SK-N-SH treated with all-trans-retinoic acid at 6 μM for 48 hours (cell line): ENCODE data around the gene SERPING1.

Experiments used
- ARNTL ChIP-seq: fragments of 450-650 bp; formaldehyde crosslinking; IDR thresholded peaks from 2 replicates; pipeline ENCODE4 v1.5.0; 2020; ENCODE audit warnings: low read depth, mild to moderate bottlenecking, moderate library complexity, borderline replicate concordance
- CSDC2 ChIP-seq: fragments of 250-450 bp; sonication (Bioruptor Pico); IDR thresholded peaks from 2 replicates; pipeline ENCODE4 v1.5.0; 2020; ENCODE audit warnings: mild to moderate bottlenecking, moderate library complexity
- ESRRG ChIP-seq: fragments of 250-450 bp; sonication (Bioruptor Pico); IDR thresholded peaks from 2 replicates; pipeline ENCODE4 v1.6.1; 2021; ENCODE audit warnings: mild to moderate bottlenecking
- GLIS3 ChIP-seq: fragments of 250-450 bp; sonication (Bioruptor Pico); IDR thresholded peaks from 2 replicates; pipeline ENCODE4 v1.5.0; 2020; ENCODE audit warnings: mild to moderate bottlenecking, moderate library complexity
- OSR1 ChIP-seq: fragments of 250-450 bp; sonication (Bioruptor Pico); IDR thresholded peaks from 2 replicates; pipeline ENCODE4 v1.8.0; 2022; ENCODE audit warnings: moderate library complexity, mild to moderate bottlenecking, inconsistent platforms
- PPARA ChIP-seq: fragments of 250-450 bp; sonication (Bioruptor Pico); IDR thresholded peaks from 2 replicates; pipeline ENCODE4 v1.5.0; 2020; ENCODE audit warnings: mild to moderate bottlenecking, borderline replicate concordance
- SNAI2 ChIP-seq: fragments of 250-450 bp; sonication (Bioruptor Pico); IDR thresholded peaks from 2 replicates; pipeline ENCODE4 v1.5.0; 2020; ENCODE audit warnings: mild to moderate bottlenecking, moderate library complexity
- ZFP3 ChIP-seq: fragments of 250-450 bp; sonication (Bioruptor Pico); IDR thresholded peaks from 2 replicates; pipeline ENCODE4 v1.5.0; 2020; ENCODE audit warnings: mild to moderate bottlenecking, moderate library complexity
- ZNF70 ChIP-seq: fragments of 450-650 bp; formaldehyde crosslinking; IDR thresholded peaks from 2 replicates; pipeline ENCODE4 v1.5.0; 2020; ENCODE audit warnings: mild to moderate bottlenecking, moderate library complexity
- TF ChIP-seq, protein P1 (sequence below): fragments of 250-450 bp; sonication (Bioruptor Pico); IDR thresholded peaks from 2 replicates; pipeline ENCODE4 v1.8.0; 2020; ENCODE audit warnings: mild to moderate bottlenecking, moderate library complexity, borderline replicate concordance
- TF ChIP-seq, protein P2 (sequence below): fragments of 250-450 bp; sonication (Bioruptor Pico); IDR thresholded peaks from 2 replicates; pipeline ENCODE4 v1.5.1; 2020; ENCODE audit warnings: low read depth, mild to moderate bottlenecking, moderate library complexity
- TF ChIP-seq, protein P3 (sequence below): fragments of 250-450 bp; sonication (Bioruptor Pico); IDR thresholded peaks from 2 replicates; pipeline ENCODE4 v1.8.0; 2021; ENCODE audit warnings: low read depth, mild to moderate bottlenecking, moderate library complexity, borderline replicate concordance

- TF ChIP-seq, protein P1, sequence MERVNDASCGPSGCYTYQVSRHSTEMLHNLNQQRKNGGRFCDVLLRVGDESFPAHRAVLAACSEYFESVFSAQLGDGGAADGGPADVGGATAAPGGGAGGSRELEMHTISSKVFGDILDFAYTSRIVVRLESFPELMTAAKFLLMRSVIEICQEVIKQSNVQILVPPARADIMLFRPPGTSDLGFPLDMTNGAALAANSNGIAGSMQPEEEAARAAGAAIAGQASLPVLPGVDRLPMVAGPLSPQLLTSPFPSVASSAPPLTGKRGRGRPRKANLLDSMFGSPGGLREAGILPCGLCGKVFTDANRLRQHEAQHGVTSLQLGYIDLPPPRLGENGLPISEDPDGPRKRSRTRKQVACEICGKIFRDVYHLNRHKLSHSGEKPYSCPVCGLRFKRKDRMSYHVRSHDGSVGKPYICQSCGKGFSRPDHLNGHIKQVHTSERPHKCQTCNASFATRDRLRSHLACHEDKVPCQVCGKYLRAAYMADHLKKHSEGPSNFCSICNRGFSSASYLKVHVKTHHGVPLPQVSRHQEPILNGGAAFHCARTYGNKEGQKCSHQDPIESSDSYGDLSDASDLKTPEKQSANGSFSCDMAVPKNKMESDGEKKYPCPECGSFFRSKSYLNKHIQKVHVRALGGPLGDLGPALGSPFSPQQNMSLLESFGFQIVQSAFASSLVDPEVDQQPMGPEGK, result no peak
- TF ChIP-seq ESRRG (CRISPR knock-in tag) (no peak), ZNF70 (CRISPR knock-in tag) (no peak), SNAI2 (CRISPR knock-in tag) (no peak), ZFP3 (no peak), CSDC2 (no peak), OSR1 (CRISPR knock-in tag) (no peak), PPARA (no peak), GLIS3 (CRISPR knock-in tag) (no peak), ARNTL (CRISPR knock-in tag) (no peak)
- TF ChIP-seq, protein P2, sequence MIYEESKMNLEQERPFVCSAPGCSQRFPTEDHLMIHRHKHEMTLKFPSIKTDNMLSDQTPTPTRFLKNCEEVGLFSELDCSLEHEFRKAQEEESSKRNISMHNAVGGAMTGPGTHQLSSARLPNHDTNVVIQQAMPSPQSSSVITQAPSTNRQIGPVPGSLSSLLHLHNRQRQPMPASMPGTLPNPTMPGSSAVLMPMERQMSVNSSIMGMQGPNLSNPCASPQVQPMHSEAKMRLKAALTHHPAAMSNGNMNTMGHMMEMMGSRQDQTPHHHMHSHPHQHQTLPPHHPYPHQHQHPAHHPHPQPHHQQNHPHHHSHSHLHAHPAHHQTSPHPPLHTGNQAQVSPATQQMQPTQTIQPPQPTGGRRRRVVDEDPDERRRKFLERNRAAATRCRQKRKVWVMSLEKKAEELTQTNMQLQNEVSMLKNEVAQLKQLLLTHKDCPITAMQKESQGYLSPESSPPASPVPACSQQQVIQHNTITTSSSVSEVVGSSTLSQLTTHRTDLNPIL (CRISPR knock-in tag), result no peak
- TF ChIP-seq, protein P3, sequence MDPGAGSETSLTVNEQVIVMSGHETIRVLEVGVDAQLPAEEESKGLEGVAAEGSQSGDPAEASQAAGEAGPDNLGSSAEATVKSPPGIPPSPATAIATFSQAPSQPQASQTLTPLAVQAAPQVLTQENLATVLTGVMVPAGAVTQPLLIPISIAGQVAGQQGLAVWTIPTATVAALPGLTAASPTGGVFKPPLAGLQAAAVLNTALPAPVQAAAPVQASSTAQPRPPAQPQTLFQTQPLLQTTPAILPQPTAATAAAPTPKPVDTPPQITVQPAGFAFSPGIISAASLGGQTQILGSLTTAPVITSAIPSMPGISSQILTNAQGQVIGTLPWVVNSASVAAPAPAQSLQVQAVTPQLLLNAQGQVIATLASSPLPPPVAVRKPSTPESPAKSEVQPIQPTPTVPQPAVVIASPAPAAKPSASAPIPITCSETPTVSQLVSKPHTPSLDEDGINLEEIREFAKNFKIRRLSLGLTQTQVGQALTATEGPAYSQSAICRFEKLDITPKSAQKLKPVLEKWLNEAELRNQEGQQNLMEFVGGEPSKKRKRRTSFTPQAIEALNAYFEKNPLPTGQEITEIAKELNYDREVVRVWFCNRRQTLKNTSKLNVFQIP (CRISPR knock-in tag), result no peak
These were observed 41.4 kb downstream of the SERPING1 start for GRCh38 chr11:57638811-57639320.
